HT1080 (cell line): ENCODE data around the gene ERN2. TPM values are rescaled to one million over a fixed set of nuclear protein-coding genes. Genes with fewer than 3 reads are reported as not detected.

Experiments used
- DNase-seq: peaks from one replicate; pipeline ENCODE4 v3.0.0-alpha.2; 2015; ENCODE audit warnings: low read depth
- total RNA-seq: library from RNA; depleted of rRNA; stranded (reverse); fragments of >200 nt; shearing (Covaris generic); gene quantifications from 2 replicates; pipeline ENCODE4 v1.2.3, GENCODE V29; 2014

Gene ERN2
- total RNA-seq, 1 experiment from 2014 or later: not detected

- no peak for DNase-seq
These were observed 23.4 kb downstream of the ERN2 start for GRCh38 chr16:23689442-23690187.

GRCh38 chr16:23687034-23687808 lies 25.8 kb downstream of the ERN2 start:
- DNase-seq: no peak

- no peak for DNase-seq
These were observed 29.5 kb downstream of the ERN2 start for GRCh38 chr16:23683487-23683886.

- no peak for DNase-seq
These were observed 30.8 kb downstream of the ERN2 start for GRCh38 chr16:23682181-23682580.

- no peak for DNase-seq
These were observed 33.1 kb downstream of the ERN2 start for GRCh38 chr16:23679986-23680336.

- peak; percentile 66 for DNase-seq
These were observed 33.6 kb downstream of the ERN2 start for GRCh38 chr16:23679274-23679985.

- peak; percentile 93 for DNase-seq
These were observed 34.4 kb downstream of the ERN2 start, which contains the start of gene PLK1 for GRCh38 chr16:23678430-23679273. Gene PLK1 (plus strand): TSS chr16:23678889. CDS start chr16:23678933, 44 bp downstream.

- no peak for DNase-seq
These were observed 36.0 kb downstream of the ERN2 start for GRCh38 chr16:23676924-23677480.

GRCh38 chr16:23673971-23674614 lies 38.9 kb downstream of the ERN2 start:
- no peak for DNase-seq

- peak; percentile 95 for DNase-seq
These were observed 42.8 kb downstream of the ERN2 start for GRCh38 chr16:23670137-23670776.

GRCh38 chr16:23668873-23669272 lies 44.1 kb downstream of the ERN2 start:
- no peak for DNase-seq

- DNase-seq: no peak
These were observed 44.8 kb downstream of the ERN2 start for GRCh38 chr16:23668225-23668624.

GRCh38 chr16:23667355-23667659 lies 45.7 kb downstream of the ERN2 start:
- DNase-seq: no peak

- DNase-seq: no peak
These were observed 46.3 kb downstream of the ERN2 start for GRCh38 chr16:23666571-23667354.

GRCh38 chr16:23663918-23664317 lies 49.1 kb downstream of the ERN2 start:
- no peak for DNase-seq

GRCh38 chr16:23651943-23652468 lies 61.0 kb downstream of the ERN2 start:
- DNase-seq: no peak

GRCh38 chr16:23650674-23651416 lies 62.2 kb downstream of the ERN2 start:
- peak; percentile 18 for DNase-seq

- no peak for DNase-seq
These were observed 70.7 kb downstream of the ERN2 start for GRCh38 chr16:23642246-23642774.
